IMR-90 (cell line): Measurements from ENCODE around the gene DYSF. TPM values are rescaled to one million over a fixed set of nuclear protein-coding genes. Genes with fewer than 3 reads are reported as not detected.

ENCODE experiments used
- ATAC-seq: fragments of 200-7000 bp; cut with Tn5 transposase; 2 replicates; pipeline ENCODE4 v1.9.1; 2020; ENCODE audit warnings: low read depth, mild to moderate bottlenecking, moderate library complexity
- BruUV-seq: library from RNA; stranded (reverse); fragments of 400-500 nt; replicated peaks from 2 replicates; lab custom pipeline; 2021; lab: Mats Ljungman, UMichigan
- CTCF ChIA-PET: fragments of 300-600 bp; formaldehyde crosslinking; extraction: SDS; loops from one replicate; lab custom pipeline; 2021; ENCODE audit warnings: antibody characterized with exemption; lab: Yijun Ruan, JAX
- POLR2A ChIA-PET: fragments of 300-600 bp; sonication (Branson Sonifier 250); formaldehyde crosslinking; loops from one replicate; lab custom pipeline; 2022; ENCODE audit warnings: antibody characterized with exemption; ENCODE audit not compliant: unreplicated experiment; lab: Charles Lee
- DNase-seq: peaks from one replicate; pipeline ENCODE4 v3.0.0; 2013
- H2AFZ ChIP-seq: replicated peaks from 2 replicates; pipeline ENCODE3; 2013; ENCODE audit warnings: low read length, mild to moderate bottlenecking; ENCODE audit not compliant: poor library complexity
- H2AK5ac ChIP-seq: 2 replicates; pipeline ENCODE4 v1.6.1; 2013; ENCODE audit warnings: low read depth, low read length, inconsistent platforms
- H2AK9ac ChIP-seq: replicated peaks from 2 replicates; pipeline ENCODE3; 2013; ENCODE audit warnings: mild to moderate bottlenecking, low read depth, low read length, moderate library complexity; ENCODE audit not compliant: poor library complexity
- H2BK120ac ChIP-seq: 2 replicates; pipeline ENCODE4 v1.6.1; 2013; ENCODE audit warnings: low read depth, low read length, inconsistent platforms
- H2BK15ac ChIP-seq: 3 replicates; pipeline ENCODE4 v1.6.1; 2013; ENCODE audit warnings: low read depth, low read length, inconsistent platforms
- H2BK20ac ChIP-seq: 2 replicates; pipeline ENCODE4 v1.6.1; 2013; ENCODE audit warnings: low read depth, mild to moderate bottlenecking, inconsistent platforms, low read length, moderate library complexity
- H2BK5ac ChIP-seq: 2 replicates; pipeline ENCODE4 v1.6.1; 2013; ENCODE audit warnings: mild to moderate bottlenecking, low read depth, low read length, inconsistent platforms; ENCODE audit not compliant: poor library complexity, severe bottlenecking
- H3K14ac ChIP-seq: replicated peaks from 2 replicates; pipeline ENCODE4 v1.6.1; 2013; ENCODE audit warnings: low read depth, low read length, inconsistent platforms
- H3K18ac ChIP-seq: 2 replicates; pipeline ENCODE4 v1.6.1; 2013; ENCODE audit warnings: low read depth, low read length, control low read depth
- H3K23ac ChIP-seq: 2 replicates; pipeline ENCODE4 v1.6.1; 2013; ENCODE audit warnings: low read depth, low read length, inconsistent platforms
- H3K27ac ChIP-seq: 2 replicates; pipeline ENCODE4 v1.5.1; 2013; ENCODE audit warnings: mild to moderate bottlenecking, control low read depth, low read length; ENCODE audit not compliant: insufficient read depth
- H3K27me3 ChIP-seq: 2 replicates; pipeline ENCODE4 v1.6.1; 2013; ENCODE audit warnings: low read length; ENCODE audit not compliant: control insufficient read depth, insufficient read depth
- H3K36me3 ChIP-seq: 2 replicates; pipeline ENCODE4 v1.6.1; 2013; ENCODE audit warnings: low read length, mixed read lengths; ENCODE audit not compliant: control insufficient read depth, insufficient read depth
- H3K4ac ChIP-seq: 2 replicates; pipeline ENCODE4 v1.6.1; 2013; ENCODE audit warnings: low read depth, low read length, inconsistent platforms
- H3K4me1 ChIP-seq: 2 replicates; pipeline ENCODE4 v1.6.1; 2013; ENCODE audit warnings: low read length, mixed read lengths; ENCODE audit not compliant: control insufficient read depth, insufficient read depth
- H3K4me2 ChIP-seq: 2 replicates; pipeline ENCODE4 v1.6.1; 2013; ENCODE audit warnings: low read depth, mild to moderate bottlenecking, control low read depth, low read length, moderate library complexity
- H3K4me3 ChIP-seq: 2 replicates; pipeline ENCODE4 v1.5.1; 2013; ENCODE audit warnings: low read depth, mild to moderate bottlenecking, control low read depth, low read length, moderate library complexity; ENCODE audit not compliant: insufficient read depth
- H3K56ac ChIP-seq: 2 replicates; pipeline ENCODE4 v1.6.1; 2013; ENCODE audit warnings: low read length, inconsistent platforms; ENCODE audit not compliant: insufficient read depth; ENCODE audit errors: extremely low read depth
- H3K79me1 ChIP-seq, 2 experiments: 2 replicates each; pipeline ENCODE4 v1.6.1; 2013; ENCODE audit warnings: low read length in 2 of 2, inconsistent platforms in 1 of 2, low read depth in 1 of 2
- H3K9ac ChIP-seq: 2 replicates; pipeline ENCODE4 v1.6.1; 2013; ENCODE audit warnings: low read depth, low read length, control low read depth
- H3K9me1 ChIP-seq: 2 replicates; pipeline ENCODE4 v1.6.1; 2013; ENCODE audit warnings: low read length, inconsistent platforms; ENCODE audit not compliant: insufficient read depth
- H3K9me3 ChIP-seq: 2 replicates; pipeline ENCODE4 v1.6.1; 2013; ENCODE audit warnings: low read length; ENCODE audit not compliant: control insufficient read depth, insufficient read depth
- H4K20me1 ChIP-seq: 2 replicates; pipeline ENCODE4 v1.6.1; 2013; ENCODE audit warnings: low read length, inconsistent platforms; ENCODE audit not compliant: insufficient read depth
- H4K5ac ChIP-seq: 2 replicates; pipeline ENCODE4 v1.6.1; 2013; ENCODE audit warnings: mild to moderate bottlenecking, low read depth, low read length, control low read depth
- H4K8ac ChIP-seq, 2 experiments: 2 replicates each; pipeline ENCODE4 v1.6.1; 2013; ENCODE audit warnings: low read depth in 2 of 2, low read length in 2 of 2, control low read depth in 1 of 2, inconsistent platforms in 1 of 2
- H4K91ac ChIP-seq: 2 replicates; pipeline ENCODE4 v1.6.1; 2013; ENCODE audit warnings: low read depth, low read length, inconsistent platforms; ENCODE audit not compliant: insufficient read depth
- BHLHE40 ChIP-seq: fragments of 150-350 bp; IDR thresholded peaks from 2 replicates; pipeline ENCODE4 v1.6.1; 2016; ENCODE audit warnings: mild to moderate bottlenecking, low read depth, low read length
- CEBPB ChIP-seq: IDR thresholded peaks from 2 replicates; pipeline ENCODE4 v1.6.1; 2012; ENCODE audit warnings: low read depth, low read length, improper control_type of control experiment
- CHD1 ChIP-seq: IDR thresholded peaks from 2 replicates; pipeline ENCODE4 v1.6.1; 2012; ENCODE audit warnings: low read depth, low read length, improper control_type of control experiment
- ELK1 ChIP-seq: fragments of 150-350 bp; IDR thresholded peaks from 2 replicates; pipeline ENCODE4 v1.6.1; 2016; ENCODE audit warnings: low read depth, mild to moderate bottlenecking, low read length, moderate library complexity, borderline replicate concordance
- FOS ChIP-seq: fragments of 150-350 bp; IDR thresholded peaks from 2 replicates; pipeline ENCODE4 v1.6.1; 2016; ENCODE audit warnings: low read depth, low read length
- MAFK ChIP-seq: IDR thresholded peaks from 2 replicates; pipeline ENCODE4 v1.6.1; 2012; ENCODE audit warnings: low read depth, low read length, improper control_type of control experiment
- MAZ ChIP-seq: IDR thresholded peaks from 2 replicates; pipeline ENCODE4 v1.6.1; 2012; ENCODE audit warnings: low read depth, mild to moderate bottlenecking, low read length, improper control_type of control experiment, moderate library complexity, borderline replicate concordance
- MXI1 ChIP-seq: IDR thresholded peaks from 2 replicates; pipeline ENCODE4 v1.6.1; 2012; ENCODE audit warnings: low read depth, mild to moderate bottlenecking, low read length, moderate library complexity, borderline replicate concordance
- NFE2L2 ChIP-seq: fragments of 150-350 bp; IDR thresholded peaks from 2 replicates; pipeline ENCODE4 v1.6.1; 2016; ENCODE audit warnings: low read depth, mild to moderate bottlenecking, low read length
- POLR2A ChIP-seq: IDR thresholded peaks from 2 replicates; pipeline ENCODE4 v1.6.1; 2012; ENCODE audit warnings: mild to moderate bottlenecking, low read depth, low read length
- RAD21 ChIP-seq: IDR thresholded peaks from 2 replicates; pipeline ENCODE4 v1.6.1; 2012; ENCODE audit warnings: low read length, improper control_type of control experiment
- RCOR1 ChIP-seq: IDR thresholded peaks from 2 replicates; pipeline ENCODE4 v1.6.1; 2012; ENCODE audit warnings: mild to moderate bottlenecking, low read length, improper control_type of control experiment; ENCODE audit not compliant: insufficient replicate concordance
- RFX5 ChIP-seq: IDR thresholded peaks from 2 replicates; pipeline ENCODE4 v1.8.0; 2012; ENCODE audit warnings: low read depth, mild to moderate bottlenecking, low read length, moderate library complexity
- WGBS, 2 experiments: methylation state at CpG; one replicate each; pipeline versions ENCODE4 v1.1.5 to v1.1.7; 2013; ENCODE audit warnings: missing lambda C conversion rate in 2 of 2; ENCODE audit not compliant: insufficient read length in 1 of 2; ENCODE audit errors: extremely low coverage in 2 of 2; 5-methylcytosine and 5-hydroxymethylcytosine counted together
- dilution Hi-C: fragments of 300-500 bp; cut with HindIII; formaldehyde crosslinking; loops from one replicate; pipeline ENCODE4 v1.14.3; 2018; ENCODE audit warnings: low sequenced_read_pairs; ENCODE audit not compliant: unreplicated experiment
- in situ Hi-C: fragments of 300-500 bp; cut with MboI; formaldehyde crosslinking; loops from 3 replicates; pipeline ENCODE4 v1.14.3; 2019; ENCODE audit warnings: low sequenced_read_pairs, inconsistent platforms, mixed read lengths
- intact Hi-C: fragments of 100-400 bp; cut with micrococcal nuclease; formaldehyde crosslinking; loops from 2 replicates; pipeline ENCODE4 v1.10.0; 2022
- polyA plus RNA-seq, 3 experiments: library from polyadenylated mRNA; depleted of rRNA; stranded (reverse); fragments of >200 nt; gene quantifications; 2 replicates each; pipeline ENCODE4 v1.2.3, GENCODE V29; 2012; ENCODE audit warnings: low replicate concordance in 1 of 3
- total RNA-seq: library from RNA; depleted of rRNA; stranded (reverse); fragments of >200 nt; gene quantifications from 2 replicates; pipeline ENCODE4 v1.2.3, GENCODE V29; 2012
- TF ChIP-seq, protein P1 (sequence below): conservative IDR thresholded peaks from 2 replicates; pipeline ENCODE4 v1.5.1; 2012; ENCODE audit warnings: mild to moderate bottlenecking, low read depth, low read length, improper control_type of control experiment

The DYSF gene
- total and polyA plus RNA-seq, 2 of the 4 experiments (the other 2 are of a cell fraction), result 0.09 to 0.18 TPM

GRCh38 chr2:71513721-71514120, 60.4 kb downstream of the DYSF start:
- Histone ChIP-seq H2BK5ac (no peak overlapping the region), H4K20me1 (0 out of 2 replicates have a peak, but pooled peaks cover 4% of the 10 kb centered on the region), H2BK15ac (no peak overlapping the region), H3K9me1 (no peaks in the 10 kb centered on the region; the same call in 1 of the 2 replicates), H3K56ac (no peak overlapping the region), H3K4me3 (no peak overlapping the region), H3K4ac (no peak overlapping the region), H2BK20ac (no peak overlapping the region), H2AFZ (no peak overlapping the region), H4K8ac (no peak overlapping the region), H2AK9ac (no peak overlapping the region), H2AK5ac (no peak overlapping the region), H3K18ac (no peak overlapping the region), H3K36me3 (no peaks in the 10 kb centered on the region), H4K5ac (no peak overlapping the region), H3K79me1 (no peaks in the 10 kb centered on the region), H3K23ac (no peak overlapping the region), H3K9ac (no peak overlapping the region), H3K4me1 (no peaks in the 10 kb centered on the region), H4K91ac (no peak overlapping the region), H3K9me3 (no peaks in the 10 kb centered on the region), H3K4me2 (no peak overlapping the region), H3K14ac (no peak overlapping the region), H3K27ac (no peak overlapping the region), H3K27me3 (peaks cover 50% of the 10 kb centered on the region), H2BK120ac (no peak overlapping the region)
- CTCF ChIA-PET, result interaction anchor here (0.6 to 1.1 kb wide), 3 partner anchors 214 to 1256 kb away, joined by 3 to 4 read pairs (median 3); no protein-coding TSS in a partner anchor
- DNase-seq (no peak), ATAC-seq (no peak)
- dilution Hi-C loops, result no loop called here
- POLR2A ChIA-PET, result no interaction called here
- BruUV-seq, result no TSS peak
- in situ Hi-C loops, result loop anchor here (5.0 kb wide), 1 partner anchor 216 kb away; no protein-coding TSS in a partner anchor
- intact Hi-C loops, result loop anchor here (5.0 kb wide), 1 partner anchor 291 kb away; no protein-coding TSS in a partner anchor
- WGBS, 2 experiments, result 40% methylated on average over 1 of the region's 11 CpGs; no CpG with 5 or more reads in 1 of the 2 experiments
- TF ChIP-seq CHD1, result no peak
- no peak for TF ChIP-seq CEBPB
- TF ChIP-seq ELK1, result no peak
- TF ChIP-seq, protein P1, sequence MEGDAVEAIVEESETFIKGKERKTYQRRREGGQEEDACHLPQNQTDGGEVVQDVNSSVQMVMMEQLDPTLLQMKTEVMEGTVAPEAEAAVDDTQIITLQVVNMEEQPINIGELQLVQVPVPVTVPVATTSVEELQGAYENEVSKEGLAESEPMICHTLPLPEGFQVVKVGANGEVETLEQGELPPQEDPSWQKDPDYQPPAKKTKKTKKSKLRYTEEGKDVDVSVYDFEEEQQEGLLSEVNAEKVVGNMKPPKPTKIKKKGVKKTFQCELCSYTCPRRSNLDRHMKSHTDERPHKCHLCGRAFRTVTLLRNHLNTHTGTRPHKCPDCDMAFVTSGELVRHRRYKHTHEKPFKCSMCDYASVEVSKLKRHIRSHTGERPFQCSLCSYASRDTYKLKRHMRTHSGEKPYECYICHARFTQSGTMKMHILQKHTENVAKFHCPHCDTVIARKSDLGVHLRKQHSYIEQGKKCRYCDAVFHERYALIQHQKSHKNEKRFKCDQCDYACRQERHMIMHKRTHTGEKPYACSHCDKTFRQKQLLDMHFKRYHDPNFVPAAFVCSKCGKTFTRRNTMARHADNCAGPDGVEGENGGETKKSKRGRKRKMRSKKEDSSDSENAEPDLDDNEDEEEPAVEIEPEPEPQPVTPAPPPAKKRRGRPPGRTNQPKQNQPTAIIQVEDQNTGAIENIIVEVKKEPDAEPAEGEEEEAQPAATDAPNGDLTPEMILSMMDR, result no peak
- no peak for TF ChIP-seq NFE2L2
- no peak for TF ChIP-seq POLR2A
- no peak for TF ChIP-seq MAFK
- no peak for TF ChIP-seq RCOR1
- TF ChIP-seq RFX5, result no peak
- no peak for TF ChIP-seq MXI1
- no peak for TF ChIP-seq MAZ
- no peak for TF ChIP-seq RAD21
- TF ChIP-seq BHLHE40, result no peak
- no peak for TF ChIP-seq FOS
